Right forelimb (tissue), 1 donor: ENCODE measurements around the gene KLHL5.
"Not testable (repeated sequence)": the region's sequence is repeated elsewhere in the genome, so short reads cannot be mapped to it uniquely, and the experiment has no call there.

Experiments
- DNase-seq: peaks from one replicate; pipeline ENCODE4 v3.0.0-alpha.2; 2018

Gene KLHL5, protein sequence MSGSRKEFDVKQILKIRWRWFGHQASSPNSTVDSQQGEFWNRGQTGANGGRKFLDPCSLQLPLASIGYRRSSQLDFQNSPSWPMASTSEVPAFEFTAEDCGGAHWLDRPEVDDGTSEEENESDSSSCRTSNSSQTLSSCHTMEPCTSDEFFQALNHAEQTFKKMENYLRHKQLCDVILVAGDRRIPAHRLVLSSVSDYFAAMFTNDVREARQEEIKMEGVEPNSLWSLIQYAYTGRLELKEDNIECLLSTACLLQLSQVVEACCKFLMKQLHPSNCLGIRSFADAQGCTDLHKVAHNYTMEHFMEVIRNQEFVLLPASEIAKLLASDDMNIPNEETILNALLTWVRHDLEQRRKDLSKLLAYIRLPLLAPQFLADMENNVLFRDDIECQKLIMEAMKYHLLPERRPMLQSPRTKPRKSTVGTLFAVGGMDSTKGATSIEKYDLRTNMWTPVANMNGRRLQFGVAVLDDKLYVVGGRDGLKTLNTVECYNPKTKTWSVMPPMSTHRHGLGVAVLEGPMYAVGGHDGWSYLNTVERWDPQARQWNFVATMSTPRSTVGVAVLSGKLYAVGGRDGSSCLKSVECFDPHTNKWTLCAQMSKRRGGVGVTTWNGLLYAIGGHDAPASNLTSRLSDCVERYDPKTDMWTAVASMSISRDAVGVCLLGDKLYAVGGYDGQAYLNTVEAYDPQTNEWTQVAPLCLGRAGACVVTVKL

DNA sequence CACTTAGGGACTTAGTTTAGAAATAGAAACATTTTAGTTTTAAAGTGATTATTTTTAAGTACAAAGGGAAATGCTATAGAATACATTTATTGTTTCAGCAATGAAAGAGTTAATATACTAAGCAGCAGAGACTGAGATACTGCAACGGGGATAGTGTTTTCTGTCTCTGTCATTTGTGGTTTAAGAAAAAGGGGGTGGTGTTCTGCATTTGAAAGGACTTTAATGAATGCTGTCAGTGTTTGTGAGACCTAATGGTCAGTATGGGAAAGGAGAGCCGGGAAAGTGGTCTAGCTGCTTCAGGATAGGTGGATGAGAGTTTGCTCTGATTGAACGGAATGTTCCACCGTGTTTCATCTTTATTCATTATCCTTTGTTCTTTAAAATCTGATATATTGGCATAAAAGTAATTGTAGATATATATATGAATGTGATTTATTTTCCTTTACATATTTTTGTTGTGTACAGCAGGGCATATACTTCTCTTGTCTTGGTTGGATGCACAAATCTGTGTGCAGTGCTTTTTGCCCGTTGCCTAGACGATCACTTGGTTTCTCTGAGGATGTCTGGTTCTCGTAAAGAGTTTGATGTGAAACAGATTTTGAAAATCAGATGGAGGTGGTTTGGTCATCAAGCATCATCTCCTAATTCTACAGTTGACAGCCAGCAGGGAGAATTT is at the start of gene KLHL5:
Gene KLHL5, plus strand, starts transcription at position 139 of the 676 bp plus-strand sequence. Its CDS starts 421 bp downstream, at position 560.
- DNase-seq: no peak

DNA sequence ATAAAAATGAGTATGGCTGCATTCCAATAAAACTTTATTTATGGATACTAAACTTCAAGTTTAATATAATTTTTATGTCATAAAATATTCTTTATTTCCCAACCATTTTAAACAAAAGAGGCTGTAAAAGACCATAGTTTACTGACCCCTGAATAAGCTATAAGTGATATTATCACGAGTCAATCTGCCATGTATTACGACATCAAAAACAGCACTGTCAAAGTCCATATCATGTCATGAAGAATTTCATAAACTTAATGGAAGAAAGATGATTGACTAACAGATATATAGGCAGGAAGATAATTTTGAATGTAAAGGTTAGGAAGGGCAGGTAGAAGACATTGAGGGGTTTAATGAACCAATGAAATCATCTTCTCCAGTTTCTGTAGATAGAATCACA is 48.0 kb upstream of the KLHL5 start:
- DNase-seq: no peak

DNA sequence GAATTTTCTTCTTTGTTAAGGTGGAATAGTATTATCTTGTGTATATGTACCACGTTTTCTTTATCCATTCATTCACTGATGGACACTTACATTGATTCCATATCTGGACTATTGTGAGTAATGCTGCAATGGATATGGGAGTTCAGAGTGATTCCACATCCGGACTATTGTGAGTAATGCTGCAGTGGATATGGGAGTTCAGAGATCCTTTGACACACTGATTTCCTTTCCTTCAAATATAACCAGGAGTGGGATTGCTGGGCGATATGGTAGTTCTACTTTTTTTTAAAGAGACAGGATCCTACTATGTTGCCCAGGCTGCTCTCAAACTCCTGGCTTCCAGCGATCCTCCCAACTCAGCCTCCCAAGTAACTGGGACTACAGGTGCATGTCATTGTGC is 41.9 kb upstream of the KLHL5 start:
- DNase-seq: no peak

GRCh38 chr4:39021631-39022030 is 40.4 kb upstream of the KLHL5 start:
- DNase-seq: no peak

DNA sequence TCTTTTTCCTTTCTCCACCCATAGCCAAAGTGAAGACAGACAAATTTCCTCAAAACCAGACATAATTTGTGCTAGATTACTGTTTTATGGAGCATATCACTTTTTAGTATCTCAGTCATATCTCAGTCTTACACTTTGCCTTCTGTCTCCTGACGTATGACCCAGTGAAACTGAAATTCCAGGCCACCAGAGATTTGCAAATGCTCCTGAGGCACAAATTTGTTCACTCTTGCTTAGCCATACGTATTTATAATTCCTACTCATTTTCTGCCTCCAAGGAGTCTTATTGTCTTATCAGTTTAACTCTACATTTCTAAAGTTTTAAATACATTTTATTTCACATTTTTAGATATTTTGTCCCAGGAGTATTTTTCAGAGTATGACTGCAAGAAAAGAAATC is 39.8 kb upstream of the KLHL5 start:
- no peak for DNase-seq

GRCh38 chr4:39023059-39023458 is 39.0 kb upstream of the KLHL5 start:
- no peak for DNase-seq

DNA sequence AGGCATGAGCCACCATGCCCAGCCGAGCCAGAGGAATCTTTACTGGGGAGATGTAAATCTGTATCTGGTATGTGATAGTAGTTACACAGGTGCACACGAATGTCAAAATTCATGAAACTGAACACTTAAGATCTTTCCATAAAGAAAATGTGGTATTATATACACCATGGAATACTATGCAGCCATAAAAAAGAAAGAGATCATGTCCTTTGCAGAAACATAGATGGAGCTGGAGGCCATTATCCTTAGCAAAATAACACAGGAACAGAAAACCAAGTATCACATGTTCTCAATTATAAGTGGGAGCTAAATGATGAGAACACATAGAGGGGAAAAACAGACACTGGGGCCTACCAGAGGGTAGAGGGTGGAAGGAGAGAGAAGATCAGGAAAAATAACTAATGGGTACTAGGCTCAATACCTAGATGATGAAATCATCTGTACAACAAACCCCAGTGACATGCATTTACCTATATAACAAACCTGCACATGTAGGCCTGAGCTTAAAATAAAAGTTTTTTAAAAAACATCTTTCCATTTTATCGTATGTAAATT is 37.6 kb upstream of the KLHL5 start:
- DNase-seq: no peak

DNA sequence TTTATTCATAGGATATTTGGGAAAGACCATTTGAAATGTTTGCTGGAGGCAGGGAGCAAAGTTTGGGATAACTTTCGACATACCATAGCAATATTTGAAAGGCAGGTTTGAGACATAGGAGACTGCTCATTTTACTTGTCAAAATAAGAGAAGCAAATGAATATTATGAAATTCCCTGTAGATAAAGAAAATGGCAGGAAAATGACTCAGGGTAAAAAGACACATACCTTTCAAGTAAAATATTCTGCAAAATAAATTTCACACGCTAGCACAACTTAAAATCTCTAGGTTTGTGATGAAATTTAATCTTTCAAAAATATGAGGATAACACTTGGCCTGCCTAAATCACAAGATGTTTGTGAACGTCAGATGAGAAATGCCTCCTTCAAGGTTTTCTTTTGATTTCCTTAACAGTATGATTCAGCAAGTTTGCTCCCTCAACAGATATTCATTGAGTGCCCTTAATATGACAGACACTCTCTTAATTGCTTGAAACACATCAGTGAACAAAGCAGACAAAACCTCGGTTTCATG is 36.4 kb upstream of the KLHL5 start:
- DNase-seq: no peak

DNA sequence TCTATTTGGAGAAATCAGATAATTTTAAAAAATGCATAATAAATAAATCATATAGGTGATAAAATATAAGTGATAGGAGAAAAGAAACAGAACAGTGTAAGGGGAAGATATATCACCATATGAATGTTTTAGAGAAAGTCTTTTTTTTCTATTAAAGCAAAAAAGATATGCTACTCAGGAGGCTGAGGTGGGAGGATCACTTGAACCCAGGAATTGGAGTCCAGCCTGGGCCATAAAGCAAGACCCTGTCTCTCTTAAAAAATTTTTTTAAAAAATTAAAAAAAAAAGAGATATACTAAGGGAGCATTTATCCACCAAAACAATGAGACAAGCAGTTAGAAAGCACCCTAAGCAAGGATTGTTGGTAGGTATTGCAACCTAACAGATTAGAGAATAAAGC is 35.9 kb upstream of the KLHL5 start:
- DNase-seq: no peak

DNA sequence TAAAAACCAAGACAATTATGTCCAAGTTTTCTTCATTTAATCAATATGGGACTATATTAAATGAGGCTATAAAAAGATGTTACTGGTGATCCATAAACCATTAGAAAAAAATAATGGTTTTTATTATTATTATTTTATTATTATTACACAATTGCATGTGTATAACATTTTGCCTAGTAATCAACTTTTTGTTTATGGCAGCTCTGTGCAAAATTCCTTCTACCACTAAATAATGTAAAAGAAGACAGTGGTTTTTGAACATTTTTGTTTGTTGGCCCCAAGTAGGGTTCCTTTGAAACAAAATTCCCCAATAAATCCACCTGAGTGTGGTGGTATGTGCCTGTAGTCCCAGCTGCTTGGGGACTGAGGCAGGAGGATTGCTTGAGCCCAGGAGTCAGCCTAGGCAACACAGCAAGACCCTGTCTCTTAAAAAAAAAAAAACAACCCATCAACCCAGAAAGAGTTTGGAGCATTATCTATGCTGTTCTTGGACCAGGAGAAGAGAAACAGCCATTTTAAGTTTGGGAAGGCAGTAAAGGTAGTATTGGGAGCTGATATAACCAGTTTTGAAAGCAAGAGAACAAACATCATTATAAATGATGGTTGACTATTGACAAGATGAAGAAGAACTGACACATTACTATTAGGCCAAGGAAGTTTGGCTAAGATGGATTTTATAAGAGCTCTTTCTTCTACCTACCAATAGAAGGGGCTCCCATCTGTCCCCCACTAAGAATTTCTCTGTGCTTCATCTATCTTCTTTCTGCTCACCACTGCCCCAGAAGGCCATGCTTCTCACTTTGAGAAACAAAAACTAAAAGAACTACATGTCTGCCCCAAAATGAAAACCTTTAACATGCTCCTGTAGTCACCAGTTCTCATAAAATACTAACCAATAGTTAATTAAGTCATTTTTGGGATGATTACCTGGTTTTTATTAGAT is 32.0 kb upstream of the KLHL5 start:
- no peak for DNase-seq

DNA sequence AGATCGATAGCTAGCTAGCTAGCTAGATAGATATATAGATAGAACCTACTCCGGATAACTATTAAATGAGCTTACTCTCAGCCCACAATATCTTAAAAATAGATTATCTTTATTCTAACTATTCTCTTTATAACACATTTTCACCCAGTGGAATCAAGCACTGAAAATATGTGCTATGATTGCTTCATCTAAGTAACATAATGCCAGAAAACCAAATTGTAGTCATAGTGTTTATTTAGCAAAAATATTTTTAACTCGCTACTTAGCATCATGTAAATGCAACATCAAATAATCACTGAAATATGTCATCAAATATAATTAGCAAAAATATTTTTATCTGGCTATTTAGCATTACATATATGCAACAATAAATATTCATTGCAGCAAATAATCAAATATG is 31.3 kb upstream of the KLHL5 start:
- no peak for DNase-seq

DNA sequence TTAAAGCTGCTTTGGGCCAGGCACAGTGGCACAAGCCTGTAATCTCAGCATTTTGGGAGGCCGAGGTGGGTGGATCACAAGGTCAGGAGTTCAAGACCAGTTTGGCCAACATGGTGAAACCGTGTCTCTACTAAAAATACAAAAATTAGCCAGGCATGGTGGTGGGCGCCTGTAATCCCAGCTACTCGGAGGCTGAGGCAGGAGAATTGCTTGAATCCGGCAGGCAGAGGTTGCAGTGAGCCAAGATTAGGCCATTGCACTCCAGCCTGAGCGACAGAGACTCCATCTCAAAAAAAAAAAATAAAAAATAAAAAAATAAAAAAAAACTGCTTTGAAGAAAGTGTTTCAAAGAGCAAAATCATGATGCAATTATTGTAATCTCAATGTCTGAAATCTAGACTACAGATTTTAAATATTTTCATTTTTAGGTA is 30.4 kb upstream of the KLHL5 start:
- DNase-seq: not testable (repeated sequence)

- DNase-seq: no peak
Observed at GRCh38 chr4:39032218-39033085, 29.6 kb upstream of the KLHL5 start, which contains the start of gene TMEM156. TMEM156 (minus strand) TSS chr4:39032409; CDS start chr4:39032313, 96 bp downstream.

DNA sequence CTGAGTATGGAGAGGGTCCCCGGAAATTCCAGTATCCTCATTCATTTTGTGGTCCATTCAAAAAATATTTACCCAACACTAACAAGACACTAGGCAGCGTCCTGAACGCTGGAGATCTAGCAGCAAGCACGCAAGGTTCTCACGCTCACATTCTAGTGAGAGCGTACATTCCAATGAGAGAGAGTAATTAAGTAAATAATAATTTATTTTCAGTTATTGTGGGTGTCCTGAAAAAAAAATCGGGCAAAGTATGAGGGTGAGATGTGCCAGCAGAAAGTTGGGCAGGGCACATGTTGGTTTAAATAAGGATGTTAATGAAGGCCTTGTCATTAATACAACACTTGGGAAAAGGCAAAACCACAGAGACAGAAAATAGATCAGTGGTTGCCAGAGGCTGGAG is 25.9 kb upstream of the KLHL5 start:
- no peak for DNase-seq

GRCh38 chr4:39037491-39037825 is 24.6 kb upstream of the KLHL5 start:
- DNase-seq: no peak

DNA sequence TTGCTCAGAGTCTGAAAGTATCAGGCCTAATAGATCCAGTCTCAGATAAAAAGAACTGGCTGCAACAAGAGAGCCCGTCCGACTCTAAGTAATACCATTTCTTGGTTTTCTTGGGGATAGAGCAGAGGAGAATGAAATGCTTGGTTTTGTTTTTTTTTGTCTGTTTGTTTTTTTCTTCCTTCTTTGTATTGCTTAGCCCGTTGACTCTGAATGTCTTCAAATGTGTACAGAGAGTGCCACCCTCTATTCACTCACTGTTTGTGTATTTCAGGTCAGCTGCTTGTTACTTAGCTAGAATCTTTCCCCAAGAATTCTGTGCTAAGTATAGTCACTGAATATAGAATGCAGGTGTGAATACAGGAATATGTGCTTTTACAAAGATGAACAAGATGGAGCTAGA is 24.1 kb upstream of the KLHL5 start:
- no peak for DNase-seq

- DNase-seq: no peak
Observed at GRCh38 chr4:39039108-39039507, 22.9 kb upstream of the KLHL5 start.

GRCh38 chr4:39042366-39042765 is 19.7 kb upstream of the KLHL5 start:
- no peak for DNase-seq

DNA sequence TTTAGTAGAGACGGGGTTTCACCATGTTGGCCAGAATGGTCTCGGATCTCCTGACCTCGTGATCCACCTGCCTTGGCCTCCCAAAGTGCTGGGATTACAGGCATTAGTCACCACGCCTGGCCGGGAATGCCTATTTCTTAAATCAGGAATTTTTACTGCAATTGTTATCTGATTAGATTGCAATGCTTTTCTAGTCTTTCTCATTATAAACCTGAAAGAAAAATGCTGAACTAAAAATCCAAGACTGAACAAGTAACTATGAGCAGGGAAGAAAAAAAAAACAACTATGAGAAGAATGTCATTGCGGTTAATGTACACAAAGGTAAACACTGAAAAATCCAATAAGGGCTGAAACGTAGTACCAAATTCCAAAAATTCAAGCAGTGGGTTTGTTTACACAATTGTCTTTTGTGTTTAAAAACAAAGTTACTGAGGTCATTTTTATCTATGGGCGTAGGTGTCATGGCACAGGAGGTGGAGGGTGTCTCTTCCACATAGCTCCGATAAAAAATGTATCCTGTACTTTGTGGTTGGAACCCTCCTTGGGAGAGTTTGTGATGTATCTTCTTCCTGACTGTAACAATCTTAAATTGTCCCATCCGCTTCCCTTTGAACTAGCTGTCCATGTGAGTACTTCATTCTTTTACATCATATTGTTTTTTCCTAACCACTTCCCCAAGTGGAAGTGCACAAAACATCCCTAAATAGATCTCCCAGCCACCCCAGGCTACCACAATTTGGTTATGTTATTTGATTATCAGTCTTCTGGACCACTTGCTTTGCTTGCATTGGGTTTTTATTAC is 18.8 kb upstream of the KLHL5 start:
- DNase-seq: no peak

DNA sequence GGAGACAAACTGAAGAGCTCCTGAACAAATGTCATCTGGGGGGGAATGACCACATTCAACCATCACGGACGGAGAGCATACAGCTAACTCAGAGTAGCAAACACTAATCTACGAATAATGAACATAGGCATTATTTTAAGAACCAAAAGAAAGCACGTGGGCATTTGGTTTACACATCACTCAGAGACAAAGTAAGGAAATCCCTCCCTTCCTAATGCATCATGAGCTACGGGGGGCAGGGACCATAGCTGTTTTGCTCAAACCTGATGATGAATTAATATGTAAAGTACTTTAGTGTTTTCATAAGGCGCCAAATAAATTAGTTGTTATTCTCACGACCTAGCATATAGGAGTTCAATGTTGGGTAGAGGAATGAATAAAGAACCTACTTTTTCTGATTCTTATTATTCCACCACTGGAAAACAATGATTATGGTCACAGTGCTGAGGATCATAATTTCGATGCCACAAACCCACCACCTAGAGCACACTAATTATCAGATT is 18.1 kb upstream of the KLHL5 start:
- DNase-seq: no peak
